Germinal center (tissue), 1 donor: ENCODE measurements around the gene PDE10A.
"Not testable (repeated sequence)": the region's sequence is repeated elsewhere in the genome, so short reads cannot be mapped to it uniquely, and the experiment has no call there.

Source experiments
- DNase-seq: peaks from one replicate; pipeline ENCODE4 v3.0.0; 2012; ENCODE audit warnings: mixed read lengths, low spot score

PDE10A gene

DNA sequence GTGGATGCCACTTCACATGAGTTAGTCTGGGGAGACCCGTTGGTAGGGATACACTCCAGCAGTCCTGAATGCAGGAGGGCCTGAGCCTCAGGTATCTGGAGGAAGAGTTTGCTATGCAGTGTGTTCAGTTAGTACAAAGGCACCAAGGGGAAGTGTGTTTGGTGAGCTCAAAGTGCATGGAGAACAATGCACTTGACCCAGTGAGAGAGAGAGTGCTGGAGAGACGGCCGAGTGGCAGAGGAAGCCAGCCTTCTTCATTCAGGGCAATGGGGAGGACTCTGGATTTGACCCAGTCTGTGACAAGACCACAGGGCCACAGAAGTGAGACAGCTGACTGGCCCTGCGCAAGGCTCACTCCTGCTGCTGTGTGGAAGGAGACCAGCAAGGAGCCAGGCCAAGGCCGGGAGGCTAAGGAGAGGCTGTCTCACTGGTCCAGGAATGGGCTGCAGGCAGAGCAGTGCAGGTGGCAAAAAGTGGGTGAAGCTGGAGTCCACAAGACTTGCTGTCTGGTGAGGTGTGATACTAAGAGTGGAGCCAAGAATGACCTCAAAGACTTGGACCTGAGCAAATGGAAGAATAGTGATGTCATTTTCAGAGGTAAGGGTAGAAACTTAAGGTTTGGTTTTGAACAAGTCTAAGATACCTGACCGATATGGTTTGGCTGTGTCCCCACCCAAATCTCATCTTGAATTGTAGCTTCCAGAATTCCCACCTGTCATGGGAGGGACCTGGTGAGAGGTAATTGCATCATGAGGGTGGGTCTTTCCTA lies 38.0 kb downstream of the PDE10A start:
- DNase-seq, result no peak

DNA sequence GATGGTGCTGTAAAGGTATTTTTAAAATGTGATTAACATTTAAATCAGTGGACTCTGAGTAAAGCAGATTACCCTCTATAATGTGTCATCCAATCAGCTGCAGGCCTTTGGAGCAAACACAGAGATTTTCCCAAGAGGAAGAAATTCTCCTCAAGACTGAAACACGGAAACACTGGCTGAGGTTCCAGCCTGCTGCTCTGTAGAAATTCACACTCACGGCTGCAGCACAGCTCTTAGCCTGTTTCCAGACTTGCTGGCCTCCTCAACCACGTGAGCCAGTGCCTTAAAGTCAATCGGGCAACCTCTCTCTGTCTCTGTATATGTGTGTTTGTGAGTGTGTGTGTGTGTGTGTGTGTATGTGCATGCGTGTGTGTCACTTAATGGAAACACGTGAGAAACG lies 41.1 kb downstream of the PDE10A start:
- DNase-seq, result no peak

DNA sequence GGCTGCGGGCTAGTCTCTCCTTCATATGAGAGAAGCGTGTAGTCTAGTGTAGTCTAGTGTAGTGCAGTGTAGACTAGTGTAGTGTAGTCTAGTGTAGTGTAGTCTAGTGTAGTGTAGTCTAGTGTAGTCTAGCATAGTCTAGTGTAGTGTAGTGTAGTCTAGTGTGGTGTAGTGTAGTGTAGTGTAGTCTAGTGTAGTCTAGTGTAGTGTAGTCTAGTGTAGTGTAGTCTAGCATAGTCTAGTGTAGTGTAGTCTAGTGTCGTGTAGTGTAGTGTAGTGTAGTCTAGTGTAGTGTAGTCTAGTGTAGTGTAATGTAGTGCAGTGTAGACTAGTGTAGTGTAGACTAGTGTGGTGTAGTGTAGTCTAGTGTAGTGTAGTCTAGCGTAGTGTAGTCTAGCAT lies 44.1 kb downstream of the PDE10A start:
- not testable (repeated sequence) for DNase-seq

GRCh38 chr6:165618241-165618640 lies 44.8 kb downstream of the PDE10A start:
- no peak for DNase-seq

GRCh38 chr6:165617528-165617927 lies 45.5 kb downstream of the PDE10A start:
- no peak for DNase-seq

GRCh38 chr6:165616116-165616515 lies 46.9 kb downstream of the PDE10A start:
- no peak for DNase-seq

GRCh38 chr6:165615636-165616035 lies 47.4 kb downstream of the PDE10A start:
- DNase-seq, result no peak

DNA sequence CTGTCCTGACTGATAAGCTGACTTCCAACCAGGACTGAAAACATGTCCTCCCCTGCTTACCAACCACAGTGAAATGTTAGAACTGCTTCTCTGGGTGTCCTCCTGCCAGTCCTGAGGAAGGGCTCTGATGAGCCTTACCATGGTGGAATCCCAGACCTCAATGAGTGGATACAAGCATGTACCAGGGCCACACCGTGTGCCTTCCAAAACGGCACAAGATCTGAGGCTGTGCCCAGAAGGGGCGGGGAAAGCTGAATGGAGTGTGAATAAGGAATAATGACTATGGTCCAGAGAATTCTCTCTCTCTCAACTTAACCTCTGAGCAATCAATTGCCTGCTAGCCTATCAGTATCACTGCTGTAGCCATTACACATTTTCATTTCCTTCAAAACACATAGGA lies 51.7 kb downstream of the PDE10A start:
- no peak for DNase-seq

DNA sequence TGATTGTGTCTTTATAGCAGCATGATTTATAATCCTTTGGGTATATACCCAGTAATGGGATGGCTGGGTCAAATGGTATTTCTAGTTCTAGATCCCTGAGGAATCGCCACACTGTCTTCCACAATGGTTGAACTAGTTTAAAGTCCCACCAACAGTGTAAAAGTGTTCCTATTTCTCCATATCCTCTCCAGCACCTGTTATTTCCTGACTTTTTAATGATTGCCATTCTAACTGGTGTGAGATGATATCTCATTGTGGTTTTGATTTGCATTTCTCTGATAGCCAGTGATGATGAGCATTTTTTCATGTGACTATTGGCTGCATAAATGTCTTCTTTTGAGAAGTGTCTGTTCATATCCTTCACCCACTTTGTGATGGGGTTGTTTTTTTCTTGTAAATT lies 54.5 kb downstream of the PDE10A start:
- DNase-seq, result not testable (repeated sequence)

GRCh38 chr6:165606740-165607008 lies 56.4 kb downstream of the PDE10A start:
- no peak for DNase-seq

DNA sequence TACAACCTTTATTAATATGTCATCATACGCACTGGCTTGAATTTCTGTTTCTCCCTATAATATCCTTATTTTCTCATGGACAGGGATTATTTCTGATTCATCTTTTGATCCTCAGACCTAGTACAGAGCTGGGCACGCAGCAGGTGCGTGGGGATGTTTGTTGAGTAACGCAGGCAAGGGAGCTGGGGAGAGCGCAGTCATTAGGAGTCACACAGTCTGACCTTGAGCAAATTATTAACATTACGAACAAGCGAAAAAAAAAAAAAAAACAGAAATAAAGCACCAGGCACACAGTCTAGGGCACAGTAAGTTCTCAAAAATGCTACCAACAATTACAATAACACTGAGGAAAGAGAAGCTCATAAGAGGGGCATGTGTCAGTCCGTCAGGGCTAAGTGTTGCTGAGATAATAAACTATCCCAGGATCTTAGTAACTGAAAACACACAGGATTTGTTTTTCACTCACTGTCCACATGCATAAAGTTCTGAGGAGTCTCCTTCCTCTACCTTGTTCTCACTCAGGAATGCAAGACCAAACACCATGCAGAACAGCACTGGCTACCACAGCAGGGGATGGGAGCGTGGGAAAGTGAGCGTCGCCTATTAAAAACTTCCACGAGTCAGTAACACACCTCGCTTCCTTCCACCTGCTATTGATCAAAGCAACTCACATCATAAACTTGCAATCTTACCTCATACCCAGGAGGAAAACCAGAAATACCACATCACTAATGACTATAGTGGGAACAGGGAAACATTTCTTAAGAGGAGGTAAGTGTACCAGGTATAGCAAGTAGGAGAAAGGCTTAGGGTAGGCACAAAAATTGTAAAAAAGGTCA lies 56.9 kb downstream of the PDE10A start:
- no peak for DNase-seq

GRCh38 chr6:165605182-165605875 lies 57.7 kb downstream of the PDE10A start:
- no peak for DNase-seq

GRCh38 chr6:165602291-165602690 lies 60.8 kb downstream of the PDE10A start:
- no peak for DNase-seq

DNA sequence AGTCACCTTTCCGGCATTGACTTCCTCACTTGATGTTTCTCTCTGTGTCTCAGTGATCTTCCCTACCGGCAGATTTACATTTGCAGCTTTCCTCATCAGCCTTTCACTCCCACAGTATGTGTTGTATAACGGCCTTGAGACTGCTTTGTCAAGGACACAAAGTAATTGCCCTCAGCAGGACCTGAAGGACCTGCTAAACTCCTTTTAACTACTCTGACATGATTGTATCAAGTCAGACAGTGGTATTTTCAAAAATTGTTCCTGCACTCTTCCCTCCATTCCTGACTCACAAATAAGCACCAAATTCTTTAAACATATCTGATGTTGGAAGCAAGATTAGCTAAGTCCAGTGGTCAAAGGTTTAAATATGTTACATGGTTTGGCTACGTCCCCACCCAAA lies 62.4 kb downstream of the PDE10A start:
- DNase-seq, result no peak

DNA sequence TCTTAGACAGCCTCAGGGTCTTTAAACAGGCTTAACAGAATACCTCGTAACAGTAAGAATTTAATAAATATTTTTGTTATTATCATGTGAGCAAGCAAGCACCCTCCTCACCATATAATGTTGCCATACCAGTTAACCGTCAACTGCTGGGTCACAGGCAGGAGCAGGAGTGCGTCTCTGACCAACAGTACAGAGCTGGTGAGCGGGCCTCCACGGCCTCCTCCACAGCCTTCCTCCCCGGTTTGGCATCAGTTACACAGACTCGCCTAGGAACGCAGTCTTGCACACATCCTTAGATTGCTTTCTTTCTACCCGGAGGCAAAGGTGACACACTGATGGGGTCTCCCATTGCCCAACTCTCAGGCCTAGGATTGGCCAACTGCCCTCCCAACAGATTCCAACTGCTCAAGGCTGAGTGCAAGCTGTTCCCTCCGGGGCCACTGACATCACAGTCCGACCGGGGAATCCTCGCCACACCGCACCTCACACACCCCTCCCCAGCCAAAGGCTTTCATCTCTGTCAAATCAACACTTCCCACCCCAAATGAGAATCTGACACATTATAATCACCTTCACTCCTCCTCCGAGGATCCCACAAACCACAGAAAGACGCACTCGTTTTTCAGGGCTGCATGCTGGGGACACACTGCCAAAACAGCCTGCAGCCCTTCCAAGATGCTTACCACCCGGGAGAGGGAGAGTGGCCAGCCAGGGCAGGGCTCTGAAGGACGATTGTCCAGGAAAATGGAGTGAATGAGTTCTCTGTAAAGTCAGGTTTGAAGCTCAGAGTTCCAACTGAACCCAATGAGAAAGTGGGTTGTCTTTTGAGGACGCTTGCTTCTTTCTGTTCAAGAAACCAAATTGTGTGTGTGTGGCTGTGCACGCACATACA lies 63.2 kb downstream of the PDE10A start:
- no peak for DNase-seq

DNA sequence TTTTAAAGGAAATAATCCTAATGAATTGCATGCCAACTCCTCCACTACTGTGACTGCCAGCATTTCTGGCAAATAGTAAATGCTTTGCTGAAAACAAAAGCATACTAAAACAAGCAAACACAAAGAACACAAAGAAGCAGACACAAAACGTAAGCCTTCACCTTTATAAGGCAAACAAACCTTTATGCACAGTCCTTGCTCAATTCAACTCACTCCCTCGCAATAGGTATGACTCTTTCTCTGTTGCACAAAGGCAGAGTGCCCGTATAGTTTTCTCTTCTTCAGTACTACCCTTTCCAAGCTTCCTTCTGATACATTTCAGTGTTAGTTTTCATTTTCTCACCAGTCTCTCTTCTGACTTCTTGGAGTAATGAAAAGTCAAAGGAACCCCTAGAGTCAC lies 63.9 kb downstream of the PDE10A start:
- DNase-seq, result no peak

DNA sequence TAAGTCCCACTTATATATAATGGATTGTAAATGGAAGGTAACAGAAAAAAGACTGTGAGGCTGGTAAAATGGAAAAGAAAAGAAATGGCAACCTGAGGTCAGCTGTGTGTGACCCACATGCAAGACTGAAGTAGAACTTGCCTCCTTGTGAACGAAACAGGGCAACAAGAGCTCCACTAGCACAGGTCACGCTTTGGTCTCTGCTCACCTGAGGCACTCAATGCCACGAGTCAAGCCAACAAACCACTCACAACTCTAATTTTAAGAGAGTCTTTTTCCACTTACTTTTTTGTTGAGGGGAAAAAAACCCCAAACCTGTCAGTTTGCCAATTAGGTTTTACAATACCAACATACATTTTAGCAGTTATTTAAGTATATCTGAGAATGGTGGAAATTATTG lies 65.2 kb downstream of the PDE10A start:
- no peak for DNase-seq

- DNase-seq, result no peak
These were observed 68.3 kb downstream of the PDE10A start for GRCh38 chr6:165594584-165595333.

- not testable (repeated sequence) for DNase-seq
These were observed 70.1 kb downstream of the PDE10A start for GRCh38 chr6:165592947-165593346.

- no peak for DNase-seq
These were observed 74.5 kb downstream of the PDE10A start for GRCh38 chr6:165588515-165588914.

- no peak for DNase-seq
These were observed 75.8 kb downstream of the PDE10A start for GRCh38 chr6:165587206-165587605.
